ENCODE measurements around the gene TIGD4. TPM values are rescaled to one million over a fixed set of nuclear protein-coding genes. Genes with fewer than 3 reads are reported as not detected.

TIGD4 gene
- total RNA-seq, 4 donors from 2014 or later, result 0.14 to 0.95 (median 0.75) TPM; not detected in 1

GRCh38 chr4:152822323-152822722, 42.8 kb upstream of the TIGD4 start:
- no peaks in the 10 kb centered on the region for H3K9me3 ChIP-seq
- H3K4me3 ChIP-seq, result no peak overlapping the region
- DNase-seq, result no peak
- TF ChIP-seq POLR2AphosphoS5 (IDR thresholded peaks at IDR 0.05), result no peak
- no peak for TF ChIP-seq POLR2A (IDR thresholded peaks at IDR 0.05)
- no peak for TF ChIP-seq EP300 (IDR thresholded peaks at IDR 0.05; ENCODE audit: low read depth)
- TF ChIP-seq, protein P1, sequence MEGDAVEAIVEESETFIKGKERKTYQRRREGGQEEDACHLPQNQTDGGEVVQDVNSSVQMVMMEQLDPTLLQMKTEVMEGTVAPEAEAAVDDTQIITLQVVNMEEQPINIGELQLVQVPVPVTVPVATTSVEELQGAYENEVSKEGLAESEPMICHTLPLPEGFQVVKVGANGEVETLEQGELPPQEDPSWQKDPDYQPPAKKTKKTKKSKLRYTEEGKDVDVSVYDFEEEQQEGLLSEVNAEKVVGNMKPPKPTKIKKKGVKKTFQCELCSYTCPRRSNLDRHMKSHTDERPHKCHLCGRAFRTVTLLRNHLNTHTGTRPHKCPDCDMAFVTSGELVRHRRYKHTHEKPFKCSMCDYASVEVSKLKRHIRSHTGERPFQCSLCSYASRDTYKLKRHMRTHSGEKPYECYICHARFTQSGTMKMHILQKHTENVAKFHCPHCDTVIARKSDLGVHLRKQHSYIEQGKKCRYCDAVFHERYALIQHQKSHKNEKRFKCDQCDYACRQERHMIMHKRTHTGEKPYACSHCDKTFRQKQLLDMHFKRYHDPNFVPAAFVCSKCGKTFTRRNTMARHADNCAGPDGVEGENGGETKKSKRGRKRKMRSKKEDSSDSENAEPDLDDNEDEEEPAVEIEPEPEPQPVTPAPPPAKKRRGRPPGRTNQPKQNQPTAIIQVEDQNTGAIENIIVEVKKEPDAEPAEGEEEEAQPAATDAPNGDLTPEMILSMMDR (IDR thresholded peaks at IDR 0.05), result no peak
- intact Hi-C loops (cut with DNase I; ENCODE audit: low total_unique reads), result no loop called here
- no peaks in the 10 kb centered on the region for H3K27me3 ChIP-seq
- no peak overlapping the region for H3K27ac ChIP-seq
- in situ Hi-C loops (cut with MboI; ENCODE audit: low pct_ligation_motif_present in 1 of 4, low pct_unique_long_range_greater_than_20kb in 1 of 4, low sequenced_read_pairs in 3 of 4), result no loop called here
- peaks cover 0 to 4% (median 0%) of the 10 kb centered on the region in 4 donors for H3K4me1 ChIP-seq
- 93 to 100% methylated on average over 1 of the region's 1 CpG for WGBS, 2 donors (ENCODE audit: low coverage in 1 of 2)
- peaks cover 0 to 4% (median 0%) of the 10 kb centered on the region in 4 donors for H3K36me3 ChIP-seq

DNA sequence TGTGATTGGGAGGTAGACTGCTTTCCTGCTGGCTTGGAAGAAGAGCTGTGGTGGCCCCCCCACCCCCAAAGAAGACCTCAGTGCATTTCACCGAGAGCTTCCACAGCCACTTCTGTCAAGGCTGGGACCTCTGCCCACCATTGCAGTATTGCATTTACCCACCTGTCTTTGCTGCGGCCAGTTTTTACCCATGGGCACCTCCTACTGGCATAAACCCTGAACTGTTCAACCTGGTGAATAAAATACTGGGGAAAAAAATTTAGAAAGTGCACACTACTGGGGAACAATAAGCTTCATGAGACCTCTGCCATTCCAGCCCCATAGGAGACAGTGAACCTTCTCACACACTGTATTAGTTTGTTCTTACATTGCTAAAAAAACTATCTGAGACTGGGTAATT, 40.5 kb upstream of the TIGD4 start:
- no peaks in the 10 kb centered on the region for H3K9me3 ChIP-seq
- intact Hi-C loops (cut with DNase I; ENCODE audit: low total_unique reads) (no loop called here), in situ Hi-C loops (cut with MboI; ENCODE audit: low pct_ligation_motif_present in 1 of 4, low pct_unique_long_range_greater_than_20kb in 1 of 4, low sequenced_read_pairs in 3 of 4) (no loop called here)
- no peak overlapping the region for H3K27ac ChIP-seq
- H3K4me3 ChIP-seq, result no peak overlapping the region
- H3K27me3 ChIP-seq, result no peaks in the 10 kb centered on the region
- TF ChIP-seq POLR2A (IDR thresholded peaks at IDR 0.05) (no peak), POLR2AphosphoS5 (IDR thresholded peaks at IDR 0.05) (no peak)
- TF ChIP-seq, protein P1 (IDR thresholded peaks at IDR 0.05), result no peak
- no peak for DNase-seq
- peaks cover 0 to 4% (median 0%) of the 10 kb centered on the region in 4 donors for H3K36me3 ChIP-seq
- H3K4me1 ChIP-seq, result peaks cover 0 to 6% (median 0%) of the 10 kb centered on the region in 4 donors
- 100% methylated on average over 2 of the region's 2 CpGs; no CpG with 5 or more reads in 1 of the 2 donors for WGBS, 2 donors (ENCODE audit: low coverage in 1 of 2)

- no peaks in the 10 kb centered on the region for H3K27me3 ChIP-seq
- peaks cover 0 to 4% (median 0%) of the 10 kb centered on the region in 4 donors for H3K36me3 ChIP-seq
- H3K4me1 ChIP-seq, result peaks cover 0 to 6% (median 0%) of the 10 kb centered on the region in 4 donors
- H3K9me3 ChIP-seq, result peaks cover 0 to 6% of the 10 kb centered on the region in 2 donors
- intact Hi-C loops (cut with DNase I; ENCODE audit: low total_unique reads) (no loop called here), in situ Hi-C loops (cut with MboI; ENCODE audit: low pct_ligation_motif_present in 1 of 4, low pct_unique_long_range_greater_than_20kb in 1 of 4, low sequenced_read_pairs in 3 of 4) (no loop called here)
- 91% methylated on average over 7 of the region's 7 CpGs; no CpG with 5 or more reads in 1 of the 2 donors for WGBS, 2 donors (ENCODE audit: low coverage in 1 of 2)
- no peak overlapping the region for H3K27ac ChIP-seq
- TF ChIP-seq, protein P1 (IDR thresholded peaks at IDR 0.05), result no peak
- no peak for TF ChIP-seq POLR2A (IDR thresholded peaks at IDR 0.05)
- no peak for TF ChIP-seq POLR2AphosphoS5 (IDR thresholded peaks at IDR 0.05)
- no peak for TF ChIP-seq EP300 (IDR thresholded peaks at IDR 0.05; ENCODE audit: low read depth)
- H3K4me3 ChIP-seq, result no peak overlapping the region
- DNase-seq, result no peak
Observed at GRCh38 chr4:152819026-152819645, 39.6 kb upstream of the TIGD4 start.

DNA sequence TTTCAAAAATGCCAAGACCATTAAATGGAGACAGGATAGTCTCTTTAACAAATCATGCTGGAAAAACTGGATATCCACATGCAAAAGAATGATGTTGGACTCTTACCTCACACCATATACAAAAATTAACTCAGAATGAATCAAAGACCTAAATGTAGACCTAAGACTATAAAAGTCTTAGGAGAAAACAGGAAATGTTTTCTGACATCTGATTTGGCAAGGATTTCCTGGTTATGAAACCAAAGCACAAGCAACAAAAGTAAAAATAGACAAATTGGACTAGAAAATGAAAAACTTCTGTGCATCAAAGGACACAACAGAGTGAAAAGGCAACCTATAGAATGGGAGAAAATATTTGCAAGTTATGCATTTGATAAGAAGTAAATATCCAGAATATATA, 37.8 kb upstream of the TIGD4 start:
- H3K27ac ChIP-seq, result no peak overlapping the region
- H3K9me3 ChIP-seq, result peaks cover 0 to 7% of the 10 kb centered on the region in 2 donors
- in situ Hi-C loops (cut with MboI; ENCODE audit: low pct_ligation_motif_present in 1 of 4, low pct_unique_long_range_greater_than_20kb in 1 of 4, low sequenced_read_pairs in 3 of 4), result no loop called here
- H3K4me3 ChIP-seq, result no peak overlapping the region
- intact Hi-C loops (cut with DNase I; ENCODE audit: low total_unique reads), result no loop called here
- H3K4me1 ChIP-seq, result peaks cover 0 to 6% (median 0%) of the 10 kb centered on the region in 4 donors
- no peak for DNase-seq
- TF ChIP-seq POLR2A (IDR thresholded peaks at IDR 0.05) (no peak), POLR2AphosphoS5 (IDR thresholded peaks at IDR 0.05) (no peak), EP300 (IDR thresholded peaks at IDR 0.05; ENCODE audit: low read depth) (no peak)
- TF ChIP-seq, protein P1 (IDR thresholded peaks at IDR 0.05), result no peak
- no peaks in the 10 kb centered on the region for H3K27me3 ChIP-seq
- H3K36me3 ChIP-seq, result peaks cover 0 to 4% (median 0%) of the 10 kb centered on the region in 4 donors
